Activated CD8-positive, alpha-beta memory T cell treated with anti-CD3 and anti-CD28 coated beads, Interleukin-2, amount 50 U/mL, for 4 hours (primary cell): ENCODE measurements around the gene NAA20.
"Not testable (repeated sequence)": the region's sequence is repeated elsewhere in the genome, so short reads cannot be mapped to it uniquely, and the experiment has no call there.

Experiments
- DNase-seq: peaks from one replicate; pipeline ENCODE4 v3.0.0-alpha.2; 2020

Gene NAA20

DNA sequence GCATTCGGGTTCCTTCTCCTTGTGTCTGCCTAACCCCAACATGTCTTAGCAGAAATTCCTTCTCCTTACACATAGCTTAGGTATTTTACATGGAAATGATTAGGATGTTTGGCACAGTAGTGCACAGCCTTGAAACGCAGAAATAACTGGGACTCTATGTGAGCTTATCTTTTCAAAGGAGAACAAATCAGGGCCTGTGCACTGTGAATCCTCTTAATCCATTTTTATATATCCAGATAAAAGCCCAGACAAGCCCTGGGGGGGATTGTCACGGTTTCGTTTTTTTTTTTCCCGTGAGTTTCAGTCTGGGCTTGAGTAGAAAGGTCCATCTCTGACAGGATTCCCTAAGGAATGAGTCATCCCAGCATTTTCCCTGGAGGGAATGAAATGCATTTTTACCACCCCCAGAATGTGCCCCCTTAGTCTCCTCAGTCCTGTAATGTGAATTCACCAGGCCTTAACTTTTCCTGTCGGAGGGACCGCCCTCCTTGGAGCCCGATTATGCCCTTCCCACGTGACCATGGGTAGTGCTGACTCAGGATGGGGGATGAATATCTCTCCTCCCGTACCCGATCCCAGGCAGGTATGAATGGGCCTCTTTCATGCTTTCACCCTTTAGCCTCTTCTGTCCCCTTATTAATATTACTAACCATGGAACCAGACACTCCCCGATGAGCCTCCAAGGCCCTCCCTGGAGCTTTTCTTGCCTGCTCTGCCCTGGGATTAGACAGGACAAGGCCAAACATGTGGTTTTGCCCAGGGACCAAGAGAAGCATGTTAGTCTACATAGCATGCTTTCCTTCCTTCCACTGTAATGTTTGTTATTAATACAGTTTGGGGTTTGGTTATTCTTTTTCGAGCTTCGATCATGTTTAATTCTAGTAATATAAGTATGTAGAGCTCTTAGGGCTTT is 23.9 kb upstream of the NAA20 start:
- no peak for DNase-seq

DNA sequence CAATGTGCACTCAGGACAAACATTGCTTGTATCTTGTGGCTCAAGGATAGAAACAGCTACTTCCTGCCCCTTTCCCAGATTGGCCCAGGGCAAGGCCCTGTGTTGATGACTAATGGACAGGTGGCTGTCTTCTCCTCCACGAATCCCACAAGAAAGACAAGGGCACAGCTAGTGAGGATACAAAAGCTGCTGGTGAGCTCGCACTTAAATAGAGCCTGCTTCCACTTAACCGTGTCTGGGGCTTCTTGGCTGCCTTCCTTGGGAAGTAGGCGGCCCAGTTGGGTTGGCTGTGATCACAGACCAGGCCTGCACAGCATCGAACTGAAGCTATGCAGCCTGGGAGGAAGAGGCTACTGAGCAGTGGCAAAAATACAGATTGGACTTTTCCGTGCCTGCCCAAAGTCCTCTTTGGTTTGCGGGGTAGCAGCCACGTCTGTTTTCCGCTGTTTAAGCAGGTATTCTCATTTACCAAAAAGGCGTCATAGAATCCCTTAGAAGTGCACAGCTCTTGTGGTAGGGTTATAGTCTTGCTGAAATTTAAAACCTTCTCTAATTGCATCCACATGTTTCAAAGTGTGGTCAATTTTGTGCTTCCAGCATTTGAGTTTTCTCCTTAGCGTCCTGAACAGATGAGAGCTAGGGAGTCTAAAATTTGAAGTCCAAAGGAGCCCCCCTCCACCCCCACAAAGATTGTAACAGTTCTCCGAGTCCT is 23.0 kb upstream of the NAA20 start:
- DNase-seq, result no peak

- DNase-seq, result no peak
Observed at GRCh38 chr20:19995220-19995863, 21.8 kb upstream of the NAA20 start.

- no peak for DNase-seq
Observed at GRCh38 chr20:19996222-19996621, 20.9 kb upstream of the NAA20 start.

- no peak for DNase-seq
Observed at GRCh38 chr20:19996917-19997316, 20.2 kb upstream of the NAA20 start.

GRCh38 chr20:19998990-19999705 is 18.0 kb upstream of the NAA20 start:
- DNase-seq, result no peak

- DNase-seq, result no peak
Observed at GRCh38 chr20:20000211-20000968, 16.8 kb upstream of the NAA20 start.

DNA sequence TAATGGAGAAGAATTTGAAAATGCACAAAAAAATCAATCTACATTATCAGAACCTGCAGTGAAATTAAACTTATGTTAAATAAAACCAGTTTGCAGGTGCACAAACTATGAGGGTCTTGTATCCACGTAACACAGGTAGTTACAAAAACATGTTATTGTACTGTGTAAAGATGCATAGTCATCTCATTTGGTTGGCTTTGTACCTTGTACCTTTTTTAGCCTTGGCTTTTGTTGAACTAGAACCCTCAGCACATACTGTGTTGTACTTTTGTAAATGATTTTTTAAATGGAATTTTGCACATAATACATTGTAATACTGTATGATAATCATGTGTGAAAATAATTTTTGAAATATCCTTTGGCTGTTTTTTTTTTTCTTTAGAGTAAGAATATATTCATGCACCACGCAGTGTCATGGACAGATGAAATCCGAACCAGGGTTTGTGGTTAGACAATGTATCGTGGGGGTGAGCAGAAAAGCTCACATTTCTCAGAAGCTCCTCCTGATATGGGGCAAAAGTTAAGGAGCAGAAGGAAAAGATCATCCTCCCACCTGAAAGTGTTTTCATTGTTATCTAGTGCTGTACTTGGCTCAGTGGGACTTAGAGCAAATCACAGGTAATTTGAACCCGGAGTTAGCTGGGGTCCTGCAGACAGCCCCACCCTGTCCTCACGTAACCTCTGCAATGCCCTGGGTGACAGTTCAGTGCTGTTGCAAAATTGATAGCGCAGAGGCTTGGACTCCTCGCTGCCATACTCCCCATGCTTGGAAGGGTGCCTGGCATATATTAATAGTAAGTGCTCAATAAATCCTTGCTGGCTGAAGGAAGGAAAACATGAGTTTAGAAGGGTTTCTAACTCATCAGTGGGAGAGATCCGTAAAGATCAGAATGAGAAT is 14.8 kb upstream of the NAA20 start:
- no peak for DNase-seq

GRCh38 chr20:20003031-20003954 is 13.9 kb upstream of the NAA20 start:
- no peak for DNase-seq

GRCh38 chr20:20003955-20004322 is 13.2 kb upstream of the NAA20 start:
- not testable (repeated sequence) for DNase-seq

- no peak for DNase-seq
Observed at GRCh38 chr20:20005342-20005741, 11.8 kb upstream of the NAA20 start.

DNA sequence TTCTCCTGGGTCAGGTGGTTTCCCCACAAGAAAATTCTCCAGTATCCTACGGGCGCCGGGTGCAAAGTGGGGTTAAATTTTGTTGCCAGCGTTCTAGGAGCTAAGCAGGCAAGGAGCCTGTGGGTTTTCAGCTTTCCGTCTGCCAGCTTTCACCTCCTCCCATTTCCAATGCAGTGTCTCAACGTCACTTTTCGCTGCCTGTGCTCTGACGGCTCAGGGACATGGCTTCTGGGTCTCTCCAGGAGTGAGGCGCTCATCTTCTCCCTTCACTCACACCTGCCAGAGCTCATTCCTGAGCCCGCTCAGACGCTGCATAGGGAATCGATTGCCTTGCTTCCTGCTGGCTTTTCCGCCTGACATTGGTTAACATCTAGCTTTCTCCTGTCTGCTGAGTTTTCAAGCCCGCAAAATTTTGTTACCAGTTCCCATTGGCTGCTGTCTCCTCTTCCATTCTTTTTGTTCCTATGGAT is 7.3 kb upstream of the NAA20 start:
- no peak for DNase-seq

GRCh38 chr20:20010639-20011500 is 6.3 kb upstream of the NAA20 start:
- DNase-seq, result no peak

- DNase-seq, result no peak
Observed at GRCh38 chr20:20012541-20012940, 4.6 kb upstream of the NAA20 start.

GRCh38 chr20:20014659-20015058 is 2.5 kb upstream of the NAA20 start:
- no peak for DNase-seq

- DNase-seq, result peak; percentile 17
Observed at GRCh38 chr20:20017844-20018185, 653 bp downstream of the NAA20 start.

GRCh38 chr20:20018366-20018765 is 1.2 kb downstream of the NAA20 start:
- DNase-seq, result no peak

DNA sequence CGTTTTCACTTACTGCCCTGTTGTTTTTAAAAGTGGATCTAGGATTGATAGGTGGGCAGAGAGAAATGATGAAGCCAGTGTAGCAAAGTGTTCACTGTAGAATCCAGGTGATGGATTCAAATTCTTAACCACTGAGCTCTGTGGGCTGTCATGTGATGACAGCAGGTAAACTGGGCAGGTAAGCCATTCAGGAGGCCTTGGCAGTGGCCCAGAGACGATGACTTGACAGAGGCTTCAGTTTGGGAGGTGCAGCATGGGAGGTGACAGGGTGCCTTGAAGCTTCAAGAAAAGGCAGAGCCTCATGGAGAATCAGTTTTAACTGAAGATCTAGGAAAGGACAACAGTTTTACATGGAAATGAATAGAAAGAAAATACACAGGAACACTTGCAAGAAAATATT is 2.0 kb downstream of the NAA20 start:
- DNase-seq, result no peak

DNA sequence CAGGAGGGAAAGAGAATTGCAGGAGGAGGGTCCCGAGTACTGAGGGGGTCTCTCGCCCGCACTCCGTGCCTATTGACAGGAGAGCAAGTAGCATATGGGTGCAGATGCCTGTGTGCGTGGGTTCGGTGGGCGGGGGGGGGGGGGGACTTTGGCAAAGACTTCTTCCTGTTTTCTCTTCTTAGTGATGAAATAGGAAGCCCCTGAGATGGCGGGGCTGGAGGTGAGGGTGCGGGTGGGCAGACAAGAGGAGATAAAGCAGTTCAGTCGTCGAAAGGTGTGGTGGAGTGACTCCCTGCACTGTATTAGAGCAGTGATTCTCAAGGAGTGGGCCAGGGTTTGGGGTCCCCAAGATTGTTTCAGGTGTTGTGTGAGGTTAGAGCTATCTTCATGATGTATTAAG is 3.7 kb downstream of the NAA20 start:
- peak; percentile 24 for DNase-seq
